B cell (primary cell): ENCODE data around the gene CALD1.

Experiments used
- EZH2 ChIP-seq: IDR thresholded peaks from 2 replicates; pipeline ENCODE4 v1.6.1; 2012; ENCODE audit warnings: borderline replicate concordance, low read depth, mild to moderate bottlenecking, moderate library complexity, low read length; ENCODE audit not compliant: insufficient read depth, poor library complexity, severe bottlenecking
- TF ChIP-seq, protein P1 (sequence below): fragments of 200-600 bp; IDR thresholded peaks from one replicate; pipeline ENCODE4 v1.8.0; 2022; ENCODE audit warnings: antibody characterized with exemption, mild to moderate bottlenecking

DNA sequence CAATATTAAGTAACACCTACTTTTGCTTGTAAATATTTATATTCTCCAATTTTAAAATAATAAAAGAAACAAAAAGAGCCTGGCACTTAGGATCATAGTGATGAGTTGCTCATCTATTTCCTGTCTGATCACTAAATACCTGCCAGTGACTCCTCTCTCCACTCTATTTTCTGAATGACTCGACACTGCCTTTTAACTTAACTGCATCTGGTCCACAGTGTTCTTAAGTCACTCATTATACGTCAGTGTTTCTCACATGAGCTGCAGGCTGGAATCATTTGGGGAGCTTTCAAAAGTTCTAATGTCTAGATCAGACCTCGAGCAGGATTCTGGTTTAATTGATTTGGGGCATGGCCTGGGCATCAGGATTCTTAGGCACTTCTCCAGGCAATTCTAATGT is 128.9 kb downstream of the CALD1 start:
- TF ChIP-seq, protein P1, sequence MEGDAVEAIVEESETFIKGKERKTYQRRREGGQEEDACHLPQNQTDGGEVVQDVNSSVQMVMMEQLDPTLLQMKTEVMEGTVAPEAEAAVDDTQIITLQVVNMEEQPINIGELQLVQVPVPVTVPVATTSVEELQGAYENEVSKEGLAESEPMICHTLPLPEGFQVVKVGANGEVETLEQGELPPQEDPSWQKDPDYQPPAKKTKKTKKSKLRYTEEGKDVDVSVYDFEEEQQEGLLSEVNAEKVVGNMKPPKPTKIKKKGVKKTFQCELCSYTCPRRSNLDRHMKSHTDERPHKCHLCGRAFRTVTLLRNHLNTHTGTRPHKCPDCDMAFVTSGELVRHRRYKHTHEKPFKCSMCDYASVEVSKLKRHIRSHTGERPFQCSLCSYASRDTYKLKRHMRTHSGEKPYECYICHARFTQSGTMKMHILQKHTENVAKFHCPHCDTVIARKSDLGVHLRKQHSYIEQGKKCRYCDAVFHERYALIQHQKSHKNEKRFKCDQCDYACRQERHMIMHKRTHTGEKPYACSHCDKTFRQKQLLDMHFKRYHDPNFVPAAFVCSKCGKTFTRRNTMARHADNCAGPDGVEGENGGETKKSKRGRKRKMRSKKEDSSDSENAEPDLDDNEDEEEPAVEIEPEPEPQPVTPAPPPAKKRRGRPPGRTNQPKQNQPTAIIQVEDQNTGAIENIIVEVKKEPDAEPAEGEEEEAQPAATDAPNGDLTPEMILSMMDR, result no peak
- no peak for TF ChIP-seq EZH2
